Measurements from ENCODE around the gene MRPS27.
"Not testable (repeated sequence)": the region's sequence is repeated elsewhere in the genome, so short reads cannot be mapped to it uniquely, and the experiment has no call there.

MRPS27 gene

GRCh38 chr5:72298136-72298535 lies 21.9 kb downstream of the MRPS27 start:
- H3K27me3 ChIP-seq (ENCODE audit: control insufficient read depth, insufficient read depth, low read length); H3K9ac ChIP-seq (ENCODE audit: low read length); H3K9me3 ChIP-seq (ENCODE audit: control insufficient read depth, low read length); H3K4me3 ChIP-seq (ENCODE audit: low read length); H3K4me1 ChIP-seq (ENCODE audit: control insufficient read depth, insufficient read depth, low read length); H3K36me3 ChIP-seq (ENCODE audit: control insufficient read depth, insufficient read depth, low read length): not testable (repeated sequence)

- Histone ChIP-seq H3K9ac (ENCODE audit: low read length) (no peak overlapping the region), H3K9me3 (ENCODE audit: control insufficient read depth, low read length) (no peaks in the 10 kb centered on the region), H3K36me3 (ENCODE audit: control insufficient read depth, insufficient read depth, low read length) (no peaks in the 10 kb centered on the region), H3K4me1 (ENCODE audit: control insufficient read depth, insufficient read depth, low read length) (no peaks in the 10 kb centered on the region), H3K4me3 (ENCODE audit: low read length) (no peak overlapping the region), H3K27me3 (ENCODE audit: control insufficient read depth, insufficient read depth, low read length) (no peaks in the 10 kb centered on the region)
Measured at GRCh38 chr5:72296256-72296655, 23.8 kb downstream of the MRPS27 start.

GRCh38 chr5:72295539-72295938 lies 24.5 kb downstream of the MRPS27 start:
- H3K36me3 ChIP-seq (ENCODE audit: control insufficient read depth, insufficient read depth, low read length), result no peaks in the 10 kb centered on the region
- H3K4me1 ChIP-seq (ENCODE audit: control insufficient read depth, insufficient read depth, low read length), result no peaks in the 10 kb centered on the region

GRCh38 chr5:72294473-72294872 lies 25.6 kb downstream of the MRPS27 start:
- H3K9me3 ChIP-seq (ENCODE audit: control insufficient read depth, low read length), result no peaks in the 10 kb centered on the region
- no peak overlapping the region for H3K4me3 ChIP-seq (ENCODE audit: low read length)
- no peak overlapping the region for H3K9ac ChIP-seq (ENCODE audit: low read length)
- H3K27me3 ChIP-seq (ENCODE audit: control insufficient read depth, insufficient read depth, low read length), result no peaks in the 10 kb centered on the region
- H3K4me1 ChIP-seq (ENCODE audit: control insufficient read depth, insufficient read depth, low read length), result no peaks in the 10 kb centered on the region
- no peaks in the 10 kb centered on the region for H3K36me3 ChIP-seq (ENCODE audit: control insufficient read depth, insufficient read depth, low read length)

More at GRCh38 chr5:72295539-72295938, 24.5 kb downstream of the MRPS27 start:
- H3K27me3 ChIP-seq (ENCODE audit: control insufficient read depth, insufficient read depth, low read length), result no peaks in the 10 kb centered on the region
- H3K9me3 ChIP-seq (ENCODE audit: control insufficient read depth, low read length), result no peaks in the 10 kb centered on the region
- H3K9ac ChIP-seq (ENCODE audit: low read length), result no peak overlapping the region
- no peak overlapping the region for H3K4me3 ChIP-seq (ENCODE audit: low read length)

- Histone ChIP-seq H3K4me1 (ENCODE audit: control insufficient read depth, insufficient read depth, low read length) (no peaks in the 10 kb centered on the region), H3K4me3 (ENCODE audit: low read length) (no peak overlapping the region), H3K36me3 (ENCODE audit: control insufficient read depth, insufficient read depth, low read length) (no peaks in the 10 kb centered on the region), H3K9ac (ENCODE audit: low read length) (no peak overlapping the region), H3K27me3 (ENCODE audit: control insufficient read depth, insufficient read depth, low read length) (no peaks in the 10 kb centered on the region), H3K9me3 (ENCODE audit: control insufficient read depth, low read length) (no peaks in the 10 kb centered on the region)
Measured at GRCh38 chr5:72293495-72294055, 26.5 kb downstream of the MRPS27 start.

GRCh38 chr5:72292411-72292810 lies 27.6 kb downstream of the MRPS27 start:
- Histone ChIP-seq H3K4me3 (ENCODE audit: low read length) (no peak overlapping the region), H3K36me3 (ENCODE audit: control insufficient read depth, insufficient read depth, low read length) (no peaks in the 10 kb centered on the region), H3K9me3 (ENCODE audit: control insufficient read depth, low read length) (no peaks in the 10 kb centered on the region), H3K27me3 (ENCODE audit: control insufficient read depth, insufficient read depth, low read length) (no peaks in the 10 kb centered on the region), H3K9ac (ENCODE audit: low read length) (no peak overlapping the region), H3K4me1 (ENCODE audit: control insufficient read depth, insufficient read depth, low read length) (no peaks in the 10 kb centered on the region)

GRCh38 chr5:72291601-72292000 lies 28.4 kb downstream of the MRPS27 start:
- H3K9ac ChIP-seq (ENCODE audit: low read length), result no peak overlapping the region
- H3K9me3 ChIP-seq (ENCODE audit: control insufficient read depth, low read length), result no peaks in the 10 kb centered on the region
- H3K27me3 ChIP-seq (ENCODE audit: control insufficient read depth, insufficient read depth, low read length), result no peaks in the 10 kb centered on the region
- H3K36me3 ChIP-seq (ENCODE audit: control insufficient read depth, insufficient read depth, low read length), result no peaks in the 10 kb centered on the region
- no peak overlapping the region for H3K4me3 ChIP-seq (ENCODE audit: low read length)
- H3K4me1 ChIP-seq (ENCODE audit: control insufficient read depth, insufficient read depth, low read length), result no peaks in the 10 kb centered on the region

GRCh38 chr5:72290356-72291133 lies 29.5 kb downstream of the MRPS27 start:
- H3K9me3 ChIP-seq (ENCODE audit: control insufficient read depth, low read length), result no peaks in the 10 kb centered on the region
- H3K27me3 ChIP-seq (ENCODE audit: control insufficient read depth, insufficient read depth, low read length), result no peaks in the 10 kb centered on the region
- H3K36me3 ChIP-seq (ENCODE audit: control insufficient read depth, insufficient read depth, low read length), result no peaks in the 10 kb centered on the region
- no peak overlapping the region for H3K4me3 ChIP-seq (ENCODE audit: low read length)
- H3K4me1 ChIP-seq (ENCODE audit: control insufficient read depth, insufficient read depth, low read length), result no peaks in the 10 kb centered on the region
- no peak overlapping the region for H3K9ac ChIP-seq (ENCODE audit: low read length)

GRCh38 chr5:72288924-72289323 lies 31.1 kb downstream of the MRPS27 start:
- H3K9ac ChIP-seq (ENCODE audit: low read length), result no peak overlapping the region
- H3K27me3 ChIP-seq (ENCODE audit: control insufficient read depth, insufficient read depth, low read length), result no peaks in the 10 kb centered on the region
- no peak overlapping the region for H3K4me3 ChIP-seq (ENCODE audit: low read length)
- H3K9me3 ChIP-seq (ENCODE audit: control insufficient read depth, low read length), result no peaks in the 10 kb centered on the region
- no peaks in the 10 kb centered on the region for H3K36me3 ChIP-seq (ENCODE audit: control insufficient read depth, insufficient read depth, low read length)
- no peaks in the 10 kb centered on the region for H3K4me1 ChIP-seq (ENCODE audit: control insufficient read depth, insufficient read depth, low read length)

GRCh38 chr5:72286798-72287197 lies 33.2 kb downstream of the MRPS27 start:
- H3K9ac ChIP-seq (ENCODE audit: low read length), result no peak overlapping the region
- H3K4me1 ChIP-seq (ENCODE audit: control insufficient read depth, insufficient read depth, low read length), result no peaks in the 10 kb centered on the region
- H3K9me3 ChIP-seq (ENCODE audit: control insufficient read depth, low read length), result no peaks in the 10 kb centered on the region
- no peak overlapping the region for H3K4me3 ChIP-seq (ENCODE audit: low read length)
- no peaks in the 10 kb centered on the region for H3K36me3 ChIP-seq (ENCODE audit: control insufficient read depth, insufficient read depth, low read length)
- no peaks in the 10 kb centered on the region for H3K27me3 ChIP-seq (ENCODE audit: control insufficient read depth, insufficient read depth, low read length)

- no peaks in the 10 kb centered on the region for H3K4me1 ChIP-seq (ENCODE audit: control insufficient read depth, insufficient read depth, low read length)
- no peak overlapping the region for H3K9ac ChIP-seq (ENCODE audit: low read length)
- no peak overlapping the region for H3K4me3 ChIP-seq (ENCODE audit: low read length)
- H3K36me3 ChIP-seq (ENCODE audit: control insufficient read depth, insufficient read depth, low read length), result no peaks in the 10 kb centered on the region
- no peaks in the 10 kb centered on the region for H3K9me3 ChIP-seq (ENCODE audit: control insufficient read depth, low read length)
- no peaks in the 10 kb centered on the region for H3K27me3 ChIP-seq (ENCODE audit: control insufficient read depth, insufficient read depth, low read length)
Measured at GRCh38 chr5:72285424-72285821, 34.6 kb downstream of the MRPS27 start.

- H3K4me1 ChIP-seq (ENCODE audit: control insufficient read depth, insufficient read depth, low read length), result no peaks in the 10 kb centered on the region
- no peak overlapping the region for H3K4me3 ChIP-seq (ENCODE audit: low read length)
Measured at GRCh38 chr5:72284559-72285423, 35.2 kb downstream of the MRPS27 start.

More at GRCh38 chr5:72284559-72285423, 35.2 kb downstream of the MRPS27 start:
- no peaks in the 10 kb centered on the region for H3K9me3 ChIP-seq (ENCODE audit: control insufficient read depth, low read length)
- no peak overlapping the region for H3K9ac ChIP-seq (ENCODE audit: low read length)
- H3K27me3 ChIP-seq (ENCODE audit: control insufficient read depth, insufficient read depth, low read length), result no peaks in the 10 kb centered on the region
- H3K36me3 ChIP-seq (ENCODE audit: control insufficient read depth, insufficient read depth, low read length), result no peaks in the 10 kb centered on the region

All from mucosa of stomach (tissue), 1 donor.